OCI-LY1 (cell line): ENCODE data around the gene SLCO2A1.

ENCODE experiments used
- CTCF ChIP-seq: fragments of 200-600 bp; sonication (generic), shearing (Covaris generic); IDR thresholded peaks from 2 replicates; pipeline ENCODE4 v1.5.1; 2017; ENCODE audit warnings: mild to moderate bottlenecking, antibody characterized with exemption, low read length, moderate library complexity, mixed read lengths
- EZH2 ChIP-seq: fragments of 200-600 bp; sonication (generic), shearing (Covaris generic); IDR thresholded peaks from 2 replicates; pipeline ENCODE4 v1.8.0; 2017; ENCODE audit warnings: borderline replicate concordance, mixed run types, mild to moderate bottlenecking, antibody characterized with exemption, low read length, moderate library complexity, mixed read lengths

- TF ChIP-seq CTCF (no peak), EZH2 (no peak)
Measured at GRCh38 chr3:133979553-133979952, 50.2 kb downstream of the SLCO2A1 start.
